Activated T-cell treated with anti-CD3 and anti-CD28 coated beads for 48 hours (primary cell): ENCODE data around the gene CYP4F8.
A peak's percentile ranks its signal among the peaks of the same experiment; 100 is the strongest.

Experiments used
- DNase-seq: peaks from one replicate; pipeline ENCODE4 v3.0.0-alpha.2; 2020; ENCODE audit warnings: low read depth

CYP4F8 gene

DNA sequence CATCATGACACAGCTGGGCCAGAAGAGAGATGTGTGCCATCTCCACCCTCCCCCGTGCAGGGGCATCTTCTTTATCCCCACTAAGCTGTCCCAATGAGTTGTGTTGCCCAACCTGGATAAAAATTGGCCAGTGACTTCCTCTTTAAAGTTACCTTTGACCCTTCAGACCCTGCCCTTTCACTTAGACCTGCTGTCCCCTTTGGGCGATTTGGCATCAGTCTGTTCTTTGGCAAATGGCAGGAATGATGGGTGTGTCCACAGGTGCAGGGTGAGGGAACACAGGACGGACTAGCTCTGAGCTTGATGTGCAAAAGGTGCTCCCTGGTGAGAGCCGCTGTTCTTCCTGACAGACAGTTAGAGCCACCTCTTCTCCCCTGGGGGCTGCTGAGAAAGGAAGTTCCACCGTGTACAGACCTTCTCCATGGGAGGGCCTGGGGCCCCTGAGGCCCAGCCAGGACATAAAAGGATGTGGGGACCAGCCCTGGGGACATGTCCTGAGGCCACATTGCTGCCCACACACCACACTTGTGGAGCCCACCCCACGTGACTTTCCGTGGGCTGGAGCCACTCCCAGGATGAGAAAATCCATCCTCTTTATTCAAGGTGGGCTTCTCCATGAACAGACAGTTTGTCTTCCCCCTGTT, 1.7 kb downstream of the CYP4F8 start:
- no peak for DNase-seq

DNA sequence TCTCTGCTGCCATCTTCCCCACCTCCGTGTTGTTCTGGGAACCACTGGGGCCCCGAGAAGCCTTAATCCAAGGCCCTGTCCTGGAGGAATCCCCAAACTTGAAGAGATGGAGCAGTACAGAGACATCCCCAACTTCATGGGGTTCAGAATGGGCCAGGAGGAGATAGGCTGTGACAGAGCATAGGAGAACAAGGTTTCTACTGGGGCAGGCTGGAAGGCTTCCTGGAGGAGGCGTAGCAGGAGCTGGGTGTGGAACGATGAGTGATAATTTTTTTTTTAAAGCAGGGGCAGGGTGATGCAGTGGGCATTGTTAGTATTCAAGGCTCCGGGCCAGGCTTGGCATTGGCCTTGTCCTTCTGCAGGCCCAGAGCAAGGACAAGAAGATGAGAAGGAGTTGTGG, 3.3 kb downstream of the CYP4F8 start:
- no peak for DNase-seq

DNA sequence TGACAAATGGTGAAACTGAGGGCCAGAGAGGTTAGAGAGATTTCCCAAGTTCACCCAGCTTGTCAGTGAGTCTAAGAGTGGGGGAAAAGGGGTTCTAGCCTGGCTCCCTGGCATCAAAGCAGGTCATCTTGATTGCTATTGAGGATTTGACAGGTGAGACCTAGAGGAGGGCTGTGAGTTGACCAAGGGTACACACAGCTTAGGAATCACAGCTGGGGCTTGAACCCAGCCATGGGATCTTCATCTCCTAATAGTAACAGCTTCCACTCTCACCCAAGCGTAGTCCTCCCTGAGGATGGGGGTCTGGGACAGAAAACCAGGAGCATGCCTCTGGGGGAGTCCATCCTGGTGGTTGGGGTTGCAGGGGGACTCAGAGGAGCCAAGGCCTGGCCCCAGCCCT, 6.8 kb downstream of the CYP4F8 start:
- no peak for DNase-seq

DNA sequence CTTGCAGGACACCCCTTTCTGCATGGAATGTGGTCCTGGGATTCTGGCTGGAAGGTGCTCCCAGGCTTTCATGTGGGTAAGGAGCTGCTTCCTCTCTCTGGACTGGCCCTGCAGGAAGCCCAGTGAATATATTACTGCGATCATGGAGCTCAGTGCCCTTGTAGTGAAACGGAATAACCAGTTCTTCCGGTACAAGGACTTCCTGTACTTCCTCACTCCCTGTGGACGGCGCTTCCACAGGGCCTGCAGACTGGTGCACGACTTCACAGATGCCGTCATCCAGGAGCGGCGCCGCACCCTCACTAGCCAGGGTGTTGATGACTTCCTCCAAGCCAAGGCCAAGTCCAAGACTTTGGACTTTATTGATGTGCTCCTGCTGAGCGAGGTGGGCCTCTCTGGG, 8.0 kb downstream of the CYP4F8 start:
- no peak for DNase-seq

DNA sequence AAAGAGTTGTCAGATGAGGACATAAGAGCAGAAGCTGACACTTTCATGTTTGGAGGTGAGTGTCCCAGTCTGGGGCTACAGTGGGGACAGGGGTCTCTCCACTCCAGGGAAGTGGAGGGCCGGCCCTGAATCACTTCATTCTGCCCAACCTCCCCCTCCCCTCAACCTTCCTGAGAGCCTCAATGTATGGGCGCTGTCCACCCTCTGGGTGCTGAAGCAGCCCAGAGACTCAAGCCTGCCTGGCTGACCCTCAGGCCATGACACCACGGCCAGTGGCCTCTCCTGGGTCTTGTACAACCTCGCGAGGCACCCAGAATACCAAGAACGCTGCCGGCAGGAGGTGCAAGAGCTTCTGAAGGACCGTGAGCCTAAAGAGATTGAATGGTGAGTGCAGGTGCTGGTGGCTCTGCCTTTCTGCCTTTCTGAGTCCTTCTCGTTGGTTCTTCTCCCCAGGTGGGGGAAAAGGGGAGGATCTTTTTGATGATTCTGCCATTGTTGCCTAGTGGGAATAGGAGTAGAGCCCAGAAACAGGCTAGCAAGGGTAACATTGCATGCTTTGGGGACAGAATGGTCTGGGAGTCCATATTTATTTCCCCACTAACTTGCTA, 8.8 kb downstream of the CYP4F8 start:
- DNase-seq = no peak

DNA sequence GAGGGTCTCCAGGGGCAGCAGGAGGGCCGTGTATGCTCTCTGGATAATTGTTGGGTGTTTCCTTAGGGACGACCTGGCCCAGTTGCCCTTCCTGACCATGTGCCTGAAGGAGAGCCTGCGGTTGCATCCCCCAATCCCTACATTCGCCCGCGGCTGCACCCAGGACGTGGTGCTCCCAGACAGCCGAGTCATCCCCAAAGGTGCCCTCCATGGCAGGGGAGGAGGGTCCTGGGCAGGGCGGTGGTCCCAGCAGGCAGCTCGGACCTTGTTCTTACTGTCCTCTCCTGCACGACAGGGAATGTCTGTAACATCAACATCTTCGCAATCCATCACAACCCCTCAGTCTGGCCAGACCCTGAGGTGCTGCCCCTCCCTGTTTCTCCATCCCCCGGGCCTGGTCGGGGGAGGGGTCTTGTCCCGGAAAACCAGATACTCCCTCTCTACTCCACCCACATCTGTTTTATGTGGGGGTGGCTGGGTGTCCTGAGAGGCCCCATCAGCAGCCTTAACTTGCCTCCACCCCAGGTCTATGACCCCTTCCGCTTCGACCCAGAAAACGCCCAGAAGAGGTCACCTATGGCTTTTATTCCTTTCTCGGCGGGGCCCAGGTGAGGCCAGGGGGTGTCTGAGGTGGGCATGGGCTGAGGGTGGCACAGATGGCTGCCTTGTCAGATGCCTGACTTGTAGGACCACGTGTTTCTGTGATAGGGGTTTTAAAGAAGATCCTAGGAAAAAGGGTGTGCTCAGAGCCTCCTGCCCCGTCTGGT, 13.4 kb downstream of the CYP4F8 start:
- DNase-seq = no peak

DNA sequence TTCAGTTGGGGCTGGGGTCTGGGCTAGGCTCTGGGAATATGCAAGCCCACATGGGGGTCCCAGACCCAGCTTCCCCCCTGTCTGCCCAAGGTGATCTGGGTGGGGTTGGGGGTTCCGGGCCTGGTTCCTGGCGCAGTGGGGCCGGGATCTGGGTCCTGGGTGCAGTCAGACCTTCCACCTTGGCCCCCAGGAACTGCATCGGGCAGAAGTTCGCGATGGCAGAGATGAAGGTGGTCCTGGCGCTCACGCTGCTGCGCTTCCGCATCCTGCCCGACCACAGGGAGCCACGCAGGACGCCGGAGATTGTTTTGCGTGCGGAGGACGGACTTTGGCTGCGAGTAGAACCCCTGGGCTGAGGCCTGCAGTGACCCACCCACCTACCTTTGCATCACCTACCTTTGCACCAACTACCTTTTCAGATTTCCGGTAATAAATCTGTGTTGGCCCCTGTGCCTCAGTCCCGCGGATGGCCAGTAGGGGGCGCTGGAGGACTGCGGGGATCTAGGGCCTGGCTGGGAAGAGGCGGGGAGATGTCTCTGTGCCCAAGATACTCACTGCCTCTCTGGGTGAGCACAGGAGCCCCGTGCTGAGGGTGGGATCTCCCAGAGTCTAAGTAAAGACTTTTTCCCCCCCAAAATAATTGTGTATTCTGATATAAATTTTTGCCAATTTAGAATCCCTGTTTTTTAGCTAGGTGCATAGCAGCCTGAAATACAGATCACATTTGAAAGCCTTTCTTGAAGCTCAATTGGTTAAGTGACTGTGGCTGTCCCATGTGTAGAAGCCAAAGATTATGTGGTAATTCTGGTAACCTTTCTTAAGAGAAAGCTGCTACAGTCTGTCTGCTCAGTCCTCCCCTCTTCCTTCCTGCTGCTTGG, 14.2 kb downstream of the CYP4F8 start:
- DNase-seq = peak; percentile 78

DNA sequence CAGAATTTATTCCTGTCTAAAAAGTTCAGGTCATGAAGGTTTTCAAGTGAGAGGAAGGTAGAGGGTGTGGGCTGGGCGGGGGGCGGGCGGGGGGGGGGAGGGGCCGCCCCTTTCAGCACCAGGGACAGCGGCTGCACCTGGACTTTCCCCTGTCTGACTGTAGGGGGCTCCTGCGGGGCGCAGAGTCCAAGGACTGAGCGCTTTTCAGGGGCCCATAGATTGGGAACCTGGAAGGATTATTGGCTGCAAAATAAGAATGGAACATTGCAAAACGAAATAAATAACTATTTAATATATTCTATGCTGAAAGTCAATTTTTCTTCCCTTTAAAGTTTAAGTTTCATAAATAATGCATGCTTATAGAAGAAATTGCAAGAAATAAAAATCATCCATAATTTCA, 16.8 kb downstream of the CYP4F8 start:
- no peak for DNase-seq

DNA sequence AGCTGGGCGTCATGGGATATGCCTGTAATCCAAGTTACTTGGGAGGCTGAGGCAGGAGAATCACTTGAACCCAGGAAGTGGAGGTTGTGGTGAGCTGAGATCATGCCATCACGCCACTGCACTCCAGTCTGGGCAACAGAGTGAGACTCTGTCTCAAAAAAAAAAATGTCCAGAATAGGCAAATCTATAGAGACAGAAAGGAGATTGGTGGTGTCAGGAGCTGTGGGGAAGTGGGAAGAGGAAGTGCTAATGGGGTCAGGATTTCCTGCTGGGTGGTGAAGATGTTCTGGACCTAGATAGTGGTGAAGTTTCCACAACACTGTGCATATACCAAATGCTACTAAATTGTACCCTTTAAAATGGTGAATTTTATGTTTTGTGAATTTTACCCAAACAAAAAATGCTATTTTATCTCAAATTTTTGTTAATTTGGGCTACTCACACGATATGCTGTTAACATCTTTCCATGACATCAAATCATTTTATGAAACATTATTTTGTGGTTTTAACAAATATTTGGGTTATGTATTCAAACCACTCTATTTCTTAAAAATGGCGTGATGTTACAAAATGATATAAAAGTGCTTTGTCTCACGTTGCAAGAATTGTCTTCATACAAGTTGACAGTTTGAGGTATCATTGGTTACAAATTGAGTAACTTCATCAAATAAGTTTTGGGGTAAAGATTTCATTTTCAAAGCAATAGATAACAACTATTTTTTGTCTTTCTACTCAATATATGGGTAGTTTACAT, 18.2 kb downstream of the CYP4F8 start:
- no peak for DNase-seq

DNA sequence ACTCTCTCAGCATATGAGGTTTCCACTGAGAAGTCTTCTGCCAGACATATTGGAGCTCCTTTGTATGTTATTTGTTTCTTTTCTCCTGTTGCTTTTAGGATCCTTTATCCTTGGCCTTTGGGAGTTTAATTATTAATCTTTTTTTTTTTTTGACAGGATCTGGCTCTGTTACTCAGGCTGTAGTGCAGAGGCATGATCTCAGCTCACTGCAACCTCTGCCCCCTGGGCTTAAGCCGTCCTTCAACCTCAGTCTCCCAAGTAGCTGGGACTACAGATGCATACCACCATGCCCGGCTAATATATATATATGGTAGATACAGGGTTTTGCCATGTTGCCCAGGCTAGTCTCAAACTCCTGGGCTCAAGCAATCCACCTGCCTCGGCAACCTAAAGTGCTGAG, 19.1 kb downstream of the CYP4F8 start:
- DNase-seq = no peak

DNA sequence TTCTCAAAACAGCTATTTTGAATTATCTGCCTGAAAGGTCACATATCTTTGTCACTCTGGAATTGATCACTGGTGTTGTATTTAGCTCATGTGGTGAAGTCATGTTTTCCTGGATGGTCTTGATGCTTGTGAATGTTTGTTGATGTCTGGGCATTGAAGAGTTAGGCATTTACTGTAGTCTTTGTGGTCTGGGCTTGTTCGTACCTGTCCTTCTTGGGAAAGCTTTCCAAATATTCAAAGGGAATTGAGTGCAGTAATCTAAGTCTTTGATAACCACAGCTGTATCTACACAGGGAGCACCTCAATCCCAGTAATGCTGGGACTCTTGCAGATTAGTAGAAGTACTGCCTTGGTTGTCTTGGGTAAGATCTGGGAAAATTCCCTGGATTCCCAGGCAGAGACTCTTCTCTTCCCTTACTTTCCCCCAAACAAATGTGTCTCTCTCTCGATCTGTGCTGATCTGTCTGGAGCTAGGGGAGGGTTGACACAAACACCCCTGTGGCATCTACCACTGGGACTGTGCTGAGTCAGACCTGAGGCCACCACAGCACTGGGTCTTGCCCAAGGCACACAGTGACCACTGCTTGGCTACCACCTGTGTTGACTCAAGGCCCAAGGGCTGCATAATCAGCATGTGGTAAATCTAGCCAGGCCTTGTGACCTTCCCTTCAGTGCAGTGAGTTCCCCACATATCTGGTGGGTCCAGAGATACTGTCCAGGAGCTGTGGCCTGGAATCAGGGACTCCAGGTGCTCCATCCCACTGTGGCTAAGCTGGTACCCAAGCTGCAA, 20.2 kb downstream of the CYP4F8 start:
- no peak for DNase-seq

DNA sequence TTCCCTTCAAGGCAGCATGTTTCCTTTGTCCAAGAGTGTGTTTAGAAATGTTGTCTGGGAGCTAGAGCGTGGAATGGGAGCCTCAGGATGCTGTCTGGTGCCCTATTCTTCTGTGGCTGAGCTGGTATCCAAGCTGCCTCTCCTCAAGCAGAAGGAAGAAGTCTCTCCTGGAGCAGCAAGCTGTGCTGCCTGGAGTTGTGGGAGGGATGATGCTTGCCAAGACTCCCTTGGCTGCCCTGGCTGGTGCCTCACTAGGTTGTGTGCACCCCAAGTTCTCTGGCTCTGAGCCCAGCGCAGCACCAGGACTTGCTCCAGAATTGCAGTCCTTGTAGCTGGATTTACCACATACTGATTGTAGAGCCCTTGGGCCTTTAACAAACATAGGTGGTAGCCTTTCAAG, 21.0 kb downstream of the CYP4F8 start:
- DNase-seq = no peak

DNA sequence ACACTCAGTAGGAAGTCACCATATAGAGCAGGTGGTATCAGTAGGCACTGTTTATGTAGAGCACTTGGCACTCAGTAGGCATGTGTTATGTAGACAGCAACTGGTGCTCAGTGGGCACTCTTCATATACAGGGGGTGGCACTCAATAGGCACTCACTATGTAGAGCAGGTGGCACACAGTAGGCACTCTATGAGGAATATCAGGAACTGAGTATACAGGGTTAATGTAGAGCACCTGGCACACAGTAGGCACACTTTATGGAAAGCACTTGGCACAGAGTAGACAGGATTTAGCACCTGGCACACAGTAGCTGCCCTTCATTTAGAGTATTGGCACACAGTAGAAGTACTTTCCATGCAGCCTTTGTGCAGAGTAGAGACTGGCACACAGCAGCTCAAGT, 24.6 kb downstream of the CYP4F8 start:
- DNase-seq = no peak

DNA sequence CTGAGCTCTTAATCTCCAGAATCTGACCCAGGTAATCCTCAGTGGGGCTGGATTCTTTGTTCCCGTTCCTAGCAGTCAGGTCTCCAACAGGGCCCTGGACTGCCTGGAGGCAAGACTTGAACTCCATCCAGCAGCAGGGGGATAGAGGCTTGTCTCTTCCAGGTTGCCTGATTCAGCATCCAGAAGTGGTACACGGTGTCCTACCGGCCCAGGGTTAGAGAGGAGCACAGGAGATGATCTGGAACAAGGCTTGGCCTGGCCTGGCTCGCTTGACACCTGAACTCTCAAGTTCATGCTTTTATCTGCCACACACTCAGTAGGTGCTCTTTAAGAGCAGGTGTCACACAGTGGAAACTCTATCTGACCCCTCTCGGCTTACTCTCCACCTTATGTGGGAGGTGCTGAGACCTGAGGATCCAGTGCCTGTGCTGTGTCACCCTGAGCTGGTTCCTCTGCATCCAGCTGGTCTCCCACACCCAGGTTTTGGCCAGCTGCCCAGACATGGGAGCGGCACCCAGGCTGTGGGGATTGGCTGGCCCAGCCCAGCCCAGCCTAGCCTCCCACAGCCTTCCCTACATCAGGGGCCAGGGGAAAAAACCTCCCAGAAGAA, 25.4 kb downstream of the CYP4F8 start, which contains the start of gene CYP4F3:
TSS of gene CYP4F3 (plus strand) at position 604 of the 610 bp plus-strand sequence. CDS start 519 bp downstream, outside the sequence.
- no peak for DNase-seq

DNA sequence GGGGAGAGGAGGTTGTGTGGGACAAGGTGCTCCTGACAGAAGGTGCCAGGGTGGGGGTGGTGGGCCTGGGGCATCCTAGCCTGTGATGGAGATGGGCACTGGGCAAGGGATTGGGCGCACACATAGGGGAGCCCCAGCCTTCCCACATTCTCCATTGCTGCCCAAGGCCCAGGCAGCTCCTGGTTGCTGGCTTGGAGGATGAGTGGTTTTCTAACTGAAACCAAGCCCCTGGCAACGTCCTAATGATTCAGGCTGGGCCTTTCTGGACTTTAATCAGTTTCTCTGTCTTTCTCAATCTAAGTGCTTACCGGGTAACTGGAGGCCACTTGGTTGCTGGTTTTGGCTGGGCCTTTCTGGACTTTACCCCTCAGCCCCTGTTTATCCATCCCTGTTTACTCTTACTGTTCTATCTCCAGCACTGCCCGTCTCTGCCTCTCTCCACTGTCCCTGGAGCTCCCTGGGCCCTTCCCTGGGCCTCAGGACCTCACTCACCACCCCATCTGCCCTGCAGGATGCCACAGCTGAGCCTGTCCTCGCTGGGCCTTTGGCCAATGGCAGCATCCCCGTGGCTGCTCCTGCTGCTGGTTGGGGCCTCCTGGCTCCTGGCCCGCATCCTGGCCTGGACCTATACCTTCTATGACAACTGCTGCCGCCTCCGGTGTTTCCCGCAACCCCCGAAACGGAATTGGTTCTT, 26.0 kb downstream of the CYP4F8 start:
- no peak for DNase-seq

DNA sequence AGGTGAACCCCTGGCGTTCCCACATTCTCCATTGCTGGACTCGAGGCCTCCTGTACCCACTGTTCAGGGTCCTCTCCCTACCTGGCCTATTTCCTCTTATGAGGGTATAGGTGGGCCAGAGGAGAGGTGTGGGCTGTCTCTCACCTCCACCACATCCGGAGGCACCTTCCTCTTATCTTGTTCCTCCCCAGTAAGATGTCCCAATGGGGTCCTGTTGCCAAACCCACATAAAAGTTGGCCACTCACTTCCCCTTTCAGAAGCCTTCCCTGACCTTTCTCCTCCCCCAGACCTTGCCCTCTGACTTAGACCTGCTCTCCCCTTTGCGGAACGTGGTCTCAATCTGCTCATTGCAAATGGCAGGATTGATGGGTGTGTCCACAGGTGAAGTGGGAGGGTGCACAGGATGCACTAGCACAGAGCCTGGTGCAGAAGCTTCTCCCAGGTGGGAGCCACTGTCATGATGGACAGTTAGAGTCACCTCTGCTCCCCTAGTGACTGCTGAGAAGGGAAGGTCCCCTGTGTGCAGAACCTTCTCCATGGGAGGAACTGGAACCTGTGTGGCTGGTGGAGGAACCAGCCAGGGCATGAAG, 27.0 kb downstream of the CYP4F8 start:
- no peak for DNase-seq

DNA sequence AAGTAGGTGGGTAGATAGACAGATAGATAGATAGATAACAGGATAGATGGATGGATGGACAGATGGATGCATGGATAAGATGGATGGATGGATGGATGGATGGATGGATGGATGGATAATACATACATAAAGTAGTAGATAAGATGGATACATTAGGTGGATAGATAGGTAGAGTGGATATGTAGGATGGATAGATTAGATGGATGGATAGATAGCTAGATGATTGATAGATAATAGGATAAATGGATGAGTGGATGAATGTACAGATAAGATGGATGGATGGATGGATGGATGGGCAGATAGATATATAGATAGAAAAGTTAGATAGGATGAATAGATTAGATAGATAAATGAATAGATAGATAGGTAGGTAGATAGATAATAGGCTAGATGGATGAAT, 27.8 kb downstream of the CYP4F8 start:
- DNase-seq = no peak

DNA sequence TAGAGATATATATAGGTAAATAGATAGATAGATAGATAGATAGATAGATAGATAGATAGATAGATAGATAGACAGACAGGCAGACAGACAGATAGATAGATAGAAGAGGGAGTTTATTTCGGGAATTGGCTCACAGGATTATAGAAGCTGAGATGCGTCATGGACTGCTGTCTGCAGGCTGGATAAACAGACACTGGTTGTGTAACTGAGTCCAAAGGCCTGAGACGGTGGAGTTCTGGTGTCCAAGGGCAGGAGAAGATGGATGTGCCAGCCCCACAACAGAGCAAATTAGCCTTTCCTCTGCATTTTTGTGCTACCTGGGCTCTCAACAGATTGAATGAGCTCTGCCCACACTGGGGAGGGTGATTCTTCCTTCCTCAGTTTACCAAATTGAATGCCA, 28.4 kb downstream of the CYP4F8 start:
- DNase-seq = no peak

DNA sequence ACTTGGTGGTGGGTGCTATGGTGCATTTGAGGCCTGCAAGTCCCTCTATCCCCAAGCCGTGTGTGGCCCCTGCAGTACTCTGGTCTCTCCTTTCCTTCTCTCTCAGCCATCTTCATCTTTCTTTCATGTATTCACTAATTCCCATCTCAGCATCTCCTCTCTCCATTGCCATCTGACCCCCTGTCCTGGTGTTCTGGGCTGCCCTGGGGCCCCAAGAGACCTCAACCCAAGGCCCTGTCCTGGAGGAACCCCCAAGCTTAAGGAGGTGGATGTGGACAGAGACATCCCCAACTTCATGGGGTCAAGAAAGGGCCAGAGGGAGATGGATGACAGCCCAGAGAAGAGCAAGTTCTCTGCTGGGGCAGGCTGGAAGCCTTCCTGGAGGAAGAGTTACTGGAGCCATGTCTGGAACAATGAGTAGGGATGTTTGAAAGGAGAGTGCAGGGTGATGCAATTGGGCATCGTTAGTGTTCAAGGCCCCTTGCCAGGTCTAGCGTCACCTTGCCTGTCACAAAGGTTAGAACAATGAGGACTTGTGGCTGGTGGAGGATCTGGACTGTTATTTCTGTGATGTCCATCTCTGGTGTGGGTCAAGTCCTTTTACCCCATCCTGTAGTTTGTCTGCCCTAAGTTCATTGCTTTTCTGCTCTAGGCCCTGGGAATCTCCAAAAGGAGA, 29.2 kb downstream of the CYP4F8 start:
- no peak for DNase-seq
